HCT116 (cell line): ENCODE measurements around the gene GAPDH. TPM values are rescaled to one million over a fixed set of nuclear protein-coding genes. Genes with fewer than 3 reads are reported as not detected.
A peak's percentile ranks its signal among the peaks of the same experiment; 100 is the strongest.

Experiments used
- ATAC-seq: fragments of 200-7000 bp; cut with Tn5 transposase; 2 replicates; pipeline ENCODE4 v1.9.1; 2020; ENCODE audit warnings: mild to moderate bottlenecking, moderate library complexity
- BruUV-seq: library from RNA; stranded (reverse); fragments of 400-500 nt; replicated peaks from 2 replicates; lab custom pipeline; 2021; lab: Mats Ljungman, UMichigan
- CTCF ChIA-PET: fragments of 300-600 bp; sonication (Branson Sonifier 250); formaldehyde crosslinking; loops from one replicate; lab custom pipeline; 2021; ENCODE audit warnings: antibody characterized with exemption; lab: Charles Lee
- POLR2A ChIA-PET: fragments of 300-600, 350-600 bp; sonication (Branson Sonifier 250); formaldehyde crosslinking; loops from one replicate; lab custom pipeline; 2021; ENCODE audit warnings: antibody characterized with exemption; lab: Charles Lee
- RAD21 ChIA-PET, 2 experiments: fragments of 300-600 bp; sonication (Branson Sonifier 250); formaldehyde crosslinking; loops; one replicate each; lab custom pipeline; 2023; ENCODE audit warnings: low total read pairs in 2 of 2; ENCODE audit not compliant: uncharacterized antibody in 2 of 2, unreplicated experiment in 2 of 2, low non-redundant PET in 1 of 2; lab: Charles Lee
- DNase-seq: peaks from one replicate; pipeline ENCODE4 v3.0.0-alpha.2; 2010; ENCODE audit warnings: low read depth, low spot score
- H2AFZ ChIP-seq: fragments of 200-600 bp; shearing (Covaris generic), sonication (generic); 2 replicates; pipeline ENCODE4 v1.6.1; 2017; ENCODE audit warnings: low read depth, mixed run types, mixed read lengths, antibody characterized with exemption, low read length; ENCODE audit not compliant: poor library complexity, severe bottlenecking
- H3K27ac ChIP-seq: 2 replicates; pipeline ENCODE4 v1.5.1; 2012; ENCODE audit warnings: low read depth, low read length
- H3K27me3 ChIP-seq: fragments of 200-600 bp; sonication (generic); 2 replicates; pipeline ENCODE4 v1.6.1; 2016; ENCODE audit warnings: mixed run types, low read length, mixed read lengths; ENCODE audit not compliant: insufficient read depth
- H3K36me3 ChIP-seq, 2 experiments: fragments of 200-500 bp in 1 of 2; fragments of 200-600 bp in 1 of 2; sonication (Bioruptor generic) in 1 of 2; sonication (generic) in 1 of 2; 2 replicates each; pipeline versions ENCODE4 v1.5.1 to v1.6.1; 2014 to 2016; ENCODE audit warnings: low read length in 2 of 2, inconsistent platforms in 1 of 2, mixed read lengths in 1 of 2, mixed run types in 1 of 2; ENCODE audit not compliant: insufficient read depth in 2 of 2, control insufficient read depth in 1 of 2
- H3K4me1 ChIP-seq, 2 experiments: fragments of 200-600 bp in 1 of 2; sonication (generic) in 1 of 2; 2 replicates each; pipeline versions ENCODE4 v1.5.1 to v1.6.1; 2012 to 2017; ENCODE audit warnings: low read length in 2 of 2, inconsistent platforms in 1 of 2, mild to moderate bottlenecking in 1 of 2, mixed read lengths in 1 of 2, mixed run types in 1 of 2, moderate library complexity in 1 of 2; ENCODE audit not compliant: insufficient read depth in 2 of 2, control insufficient read depth in 1 of 2
- H3K4me2 ChIP-seq: fragments of 200-600 bp; sonication (generic); 2 replicates; pipeline ENCODE4 v1.6.1; 2017; ENCODE audit warnings: mixed run types, low read length, mixed read lengths
- H3K4me3 ChIP-seq, 2 experiments: fragments of 200-600 bp in 1 of 2; sonication (generic) in 1 of 2; replicated peaks in 1 of 2; 2 replicates each; pipeline ENCODE4 v1.5.1; 2011 to 2016; ENCODE audit warnings: low read length in 2 of 2, control low read depth in 1 of 2, low read depth in 1 of 2, mild to moderate bottlenecking in 1 of 2, mixed read lengths in 1 of 2, mixed run types in 1 of 2
- H3K79me2 ChIP-seq: fragments of 200-600 bp; sonication (generic); 2 replicates; pipeline ENCODE4 v1.6.1; 2017; ENCODE audit warnings: mild to moderate bottlenecking, mixed run types, low read length, moderate library complexity, mixed read lengths; ENCODE audit not compliant: insufficient read depth
- H3K9ac ChIP-seq: fragments of 200-600 bp; sonication (generic); 2 replicates; pipeline ENCODE4 v1.6.1; 2016; ENCODE audit warnings: low read length, mixed read lengths
- H3K9me2 ChIP-seq: fragments of 200-600 bp; sonication (generic), shearing (Covaris generic); 2 replicates; pipeline ENCODE4 v1.6.1; 2017; ENCODE audit warnings: mixed run types, mild to moderate bottlenecking, moderate library complexity; ENCODE audit not compliant: insufficient read depth
- H3K9me3 ChIP-seq, 2 experiments: fragments of 200-500 bp in 1 of 2; fragments of 200-600 bp in 1 of 2; sonication (Bioruptor generic) in 1 of 2; sonication (generic) in 1 of 2; 2 replicates each; pipeline ENCODE4 v1.6.1; 2014 to 2017; ENCODE audit warnings: low read length in 2 of 2, mixed read lengths in 2 of 2, inconsistent platforms in 1 of 2, low read depth in 1 of 2, mild to moderate bottlenecking in 1 of 2, mixed run types in 1 of 2, moderate library complexity in 1 of 2; ENCODE audit not compliant: control insufficient read depth in 1 of 2, insufficient read depth in 1 of 2
- H4K20me1 ChIP-seq: fragments of 200-600 bp; sonication (generic), shearing (Covaris generic); 2 replicates; pipeline ENCODE4 v1.6.1; 2017; ENCODE audit warnings: mixed run types, mild to moderate bottlenecking, moderate library complexity; ENCODE audit not compliant: insufficient read depth
- EGR1 ChIP-seq: IDR thresholded peaks from 2 replicates; pipeline ENCODE4 v1.6.1; 2012; ENCODE audit warnings: low read depth
- EZH2 ChIP-seq: fragments of 200-600 bp; sonication (generic); IDR thresholded peaks from 2 replicates; pipeline ENCODE4 v1.6.1; 2017; ENCODE audit warnings: antibody characterized with exemption, mixed run types
- POLR2AphosphoS5 ChIP-seq: IDR thresholded peaks from 2 replicates; pipeline ENCODE4 v1.6.1; 2011; ENCODE audit warnings: mild to moderate bottlenecking, low read depth, low read length, moderate library complexity
- SIN3A ChIP-seq: IDR thresholded peaks from 2 replicates; pipeline ENCODE4 v1.6.1; 2012; ENCODE audit warnings: low read depth
- SP1 ChIP-seq: IDR thresholded peaks from 2 replicates; pipeline ENCODE4 v1.6.1; 2012; ENCODE audit warnings: low read depth
- TCF7L2 ChIP-seq: IDR thresholded peaks from 2 replicates; pipeline ENCODE4 v1.7.0; 2011; ENCODE audit warnings: borderline replicate concordance, inconsistent platforms; ENCODE audit not compliant: insufficient read depth, insufficient read length; ENCODE audit errors: extremely low read depth
- YY1 ChIP-seq: IDR thresholded peaks from 2 replicates; pipeline ENCODE4 v1.6.1; 2011; ENCODE audit warnings: low read length, low read depth, moderate library complexity, mild to moderate bottlenecking; ENCODE audit not compliant: insufficient replicate concordance; ENCODE audit errors: extremely low read depth
- ZBTB33 ChIP-seq: IDR thresholded peaks from 2 replicates; pipeline ENCODE4 v1.6.1; 2011; ENCODE audit warnings: mild to moderate bottlenecking, low read length, moderate library complexity; ENCODE audit not compliant: insufficient replicate concordance; ENCODE audit errors: extremely low read depth
- intact Hi-C: fragments of 100-400 bp; cut with micrococcal nuclease; formaldehyde crosslinking; loops from 2 replicates; pipeline ENCODE4 v1.10.0; 2022
- total RNA-seq: library from RNA; stranded (reverse); gene quantifications from one replicate; pipeline ENCODE4 v1.2.1, GENCODE V29; 2021; ENCODE audit not compliant: unreplicated experiment

Gene GAPDH
- total RNA-seq, 1 experiment from 2014 or later: 5,901 TPM

DNA sequence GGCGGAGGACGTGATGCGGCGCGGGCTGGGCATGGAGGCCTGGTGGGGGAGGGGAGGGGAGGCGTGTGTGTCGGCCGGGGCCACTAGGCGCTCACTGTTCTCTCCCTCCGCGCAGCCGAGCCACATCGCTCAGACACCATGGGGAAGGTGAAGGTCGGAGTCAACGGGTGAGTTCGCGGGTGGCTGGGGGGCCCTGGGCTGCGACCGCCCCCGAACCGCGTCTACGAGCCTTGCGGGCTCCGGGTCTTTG lies 303 bp downstream of the GAPDH start:
- Histone ChIP-seq H4K20me1 (peaks cover 22% of the 10 kb centered on the region; the same call in 1 of the 2 replicates), H3K4me2 (peak overlapping the region; percentile 97), H3K27me3 (no peaks in the 10 kb centered on the region), H3K79me2 (peaks cover 54% of the 10 kb centered on the region), H3K9me3 (no peaks in the 10 kb centered on the region), H3K9ac (peak overlapping the region; percentile 98), H3K36me3 (peaks cover 28 to 59% of the 10 kb centered on the region in 2 experiments; a peak in 3 of 4 replicates), H3K4me1 (peaks cover 18 to 75% of the 10 kb centered on the region in 2 experiments)
- POLR2A ChIA-PET: interaction anchor here (0.7 to 7.0 kb wide), 36 partner anchors 10 to 317 kb away, joined by 3 to 84 read pairs (median 5); partner anchors contain the start of genes CDCA3, MRPL51, NOP2 and TNFRSF1A
- intact Hi-C loops: loop anchor here (10.0 kb wide), 1 partner anchor 200 kb away; no protein-coding TSS in a partner anchor
- no TSS peak for BruUV-seq
- TF ChIP-seq EGR1 (no peak), ZBTB33 (peak; percentile 0)
- TF ChIP-seq, all 23 proteins: peak for 1
- Histone ChIP-seq H3K9me2 (no peaks in the 10 kb centered on the region), H3K27ac (peak overlapping the region; percentile 99), H2AFZ (no peak overlapping the region), H3K4me3 (peak overlapping the region; percentile 96 to 98)
- ChIA-PET RAD21 (no interaction called here), CTCF (no interaction called here)
- peak; percentile 15 for ATAC-seq
- no peak for DNase-seq

GRCh38 chr12:6534945-6535696 lies 804 bp downstream of the GAPDH start:
- peaks cover 24 to 54% of the 10 kb centered on the region in 2 experiments; a peak in 3 of 4 replicates for H3K36me3 ChIP-seq
- no peak overlapping the region for H2AFZ ChIP-seq
- no peaks in the 10 kb centered on the region for H3K27me3 ChIP-seq
- H3K9me3 ChIP-seq: no peaks in the 10 kb centered on the region
- H3K79me2 ChIP-seq: peaks cover 54% of the 10 kb centered on the region
- H3K4me2 ChIP-seq: peak overlapping the region; percentile 97
- TF ChIP-seq SP1 (no peak), TCF7L2 (no peak), SIN3A (no peak), POLR2AphosphoS5 (peak; percentile 48), YY1 (peak; percentile 73), EZH2 (no peak)
- intact Hi-C loops: loop anchor here (10.0 kb wide), 1 partner anchor 200 kb away; no protein-coding TSS in a partner anchor
- no TSS peak for BruUV-seq
- peak overlapping the region; percentile 96 to 98 for H3K4me3 ChIP-seq
- ATAC-seq (peak; percentile 1), DNase-seq (no peak)
- CTCF ChIA-PET: no interaction called here
- no peaks in the 10 kb centered on the region for H3K9me2 ChIP-seq
- H3K9ac ChIP-seq: peak overlapping the region; percentile 98
- H3K4me1 ChIP-seq: peaks cover 23 to 80% of the 10 kb centered on the region in 2 experiments
- H4K20me1 ChIP-seq: peaks cover 23% of the 10 kb centered on the region; the same call in 1 of the 2 replicates
- H3K27ac ChIP-seq: peak overlapping the region; percentile 99
- RAD21 ChIA-PET: no interaction called here
- POLR2A ChIA-PET: interaction anchor here (1.1 to 7.0 kb wide), 14 partner anchors 10 to 317 kb away, joined by 3 to 84 read pairs (median 6); partner anchors contain the start of genes CDCA3, MRPL51, NOP2 and TNFRSF1A
